Neural crest cell (in vitro differentiated cells): Measurements from ENCODE around the gene RRP1. TPM values are rescaled to one million over a fixed set of nuclear protein-coding genes. Genes with fewer than 3 reads are reported as not detected.
A peak's percentile ranks its signal among the peaks of the same experiment; 100 is the strongest.

ENCODE experiments used
- DNase-seq: peaks from one replicate; pipeline ENCODE4 v3.0.0; 2021; ENCODE audit warnings: low read depth, mixed read lengths, low spot score
- H3K27ac Mint-ChIP-seq: one replicate; pipeline ENCODE4 v1.8.0; 2021; ENCODE audit warnings: mild to moderate bottlenecking, mixed read lengths; ENCODE audit not compliant: unreplicated experiment
- H3K27me3 Mint-ChIP-seq: 2 replicates; pipeline ENCODE4 v1.8.0; 2021; ENCODE audit warnings: low read depth, mild to moderate bottlenecking, mixed read lengths
- H3K36me3 Mint-ChIP-seq: 2 replicates; pipeline ENCODE4 v1.8.0; 2021; ENCODE audit warnings: low read depth, mild to moderate bottlenecking, mixed read lengths
- H3K4me1 Mint-ChIP-seq: 2 replicates; pipeline ENCODE4 v1.8.0; 2021; ENCODE audit warnings: mixed read lengths
- H3K4me3 Mint-ChIP-seq: one replicate; pipeline ENCODE4 v1.8.0; 2021; ENCODE audit warnings: mild to moderate bottlenecking, mixed read lengths
- H3K9me3 Mint-ChIP-seq: 2 replicates; pipeline ENCODE4 v1.8.0; 2021; ENCODE audit warnings: mixed read lengths
- CTCF ChIP-seq: fragments of 200-600 bp; sonication (generic); conservative IDR thresholded peaks from 2 replicates; pipeline ENCODE4 v1.5.0; 2021; ENCODE audit warnings: antibody characterized with exemption, mild to moderate bottlenecking
- total RNA-seq: library from RNA; stranded (reverse); gene quantifications from 2 replicates; pipeline ENCODE4 v1.2.1, GENCODE V29; 2021

RRP1 gene
- total RNA-seq, 1 donor from 2014 or later = 49.0 TPM

- no peak for DNase-seq
- peaks cover 2% of the 10 kb centered on the region for H3K27me3 Mint-ChIP-seq
- no peak overlapping the region for H3K4me3 Mint-ChIP-seq
- no peak for TF ChIP-seq CTCF
- peak overlapping the region; percentile 84 for H3K27ac Mint-ChIP-seq
- H3K36me3 Mint-ChIP-seq = no peaks in the 10 kb centered on the region
- peaks cover 8% of the 10 kb centered on the region for H3K4me1 Mint-ChIP-seq
- H3K9me3 Mint-ChIP-seq = no peaks in the 10 kb centered on the region
These were observed 25.8 kb downstream of the RRP1 start for GRCh38 chr21:43815107-43815613.

GRCh38 chr21:43815991-43816390, 26.6 kb downstream of the RRP1 start:
- Mint-ChIP-seq H3K4me3 (peak overlapping the region; percentile 44), H3K27ac (no peak overlapping the region), H3K9me3 (no peaks in the 10 kb centered on the region), H3K4me1 (peaks cover 8% of the 10 kb centered on the region), H3K27me3 (peaks cover 2% of the 10 kb centered on the region), H3K36me3 (no peaks in the 10 kb centered on the region)
- no peak for TF ChIP-seq CTCF
- no peak for DNase-seq

GRCh38 chr21:43816611-43817071, 27.3 kb downstream of the RRP1 start:
- peaks cover 8% of the 10 kb centered on the region for H3K4me1 Mint-ChIP-seq
- no peak for DNase-seq
- no peaks in the 10 kb centered on the region for H3K36me3 Mint-ChIP-seq
- H3K4me3 Mint-ChIP-seq = no peak overlapping the region
- peaks cover 2% of the 10 kb centered on the region for H3K27me3 Mint-ChIP-seq
- no peak for TF ChIP-seq CTCF
- no peaks in the 10 kb centered on the region for H3K9me3 Mint-ChIP-seq
- no peak overlapping the region for H3K27ac Mint-ChIP-seq

GRCh38 chr21:43817157-43818086, 28.0 kb downstream of the RRP1 start:
- H3K27ac Mint-ChIP-seq = no peak overlapping the region
- no peaks in the 10 kb centered on the region for H3K36me3 Mint-ChIP-seq
- no peaks in the 10 kb centered on the region for H3K9me3 Mint-ChIP-seq
- no peak overlapping the region for H3K4me3 Mint-ChIP-seq
- peaks cover 2% of the 10 kb centered on the region for H3K27me3 Mint-ChIP-seq
- TF ChIP-seq CTCF = no peak
- DNase-seq = no peak
- peaks cover 8% of the 10 kb centered on the region for H3K4me1 Mint-ChIP-seq

- Mint-ChIP-seq H3K9me3 (no peaks in the 10 kb centered on the region), H3K27me3 (no peaks in the 10 kb centered on the region), H3K4me1 (peaks cover 8% of the 10 kb centered on the region), H3K36me3 (no peaks in the 10 kb centered on the region), H3K27ac (peak overlapping the region; percentile 28), H3K4me3 (peak overlapping the region; percentile 1)
- DNase-seq = no peak
- TF ChIP-seq CTCF = no peak
These were observed 29.3 kb downstream of the RRP1 start for GRCh38 chr21:43818685-43819084.
